K562 (cell line): ENCODE results near the gene N4BP2.

ENCODE experiments used
- HCFC1 ChIP-seq: IDR thresholded peaks from 2 replicates; pipeline ENCODE4 v1.6.1; 2012; ENCODE audit warnings: low read depth, low read length, improper control_type of control experiment
- POLR2A ChIP-seq: fragments of 450-650 bp; conservative IDR thresholded peaks from 2 replicates; pipeline ENCODE4 v1.6.1; 2016
- RNF2 ChIP-seq: sonication (generic); IDR thresholded peaks from 2 replicates; pipeline ENCODE4 v1.6.1; 2016
- ZNF561 ChIP-seq: fragments of 450-650 bp; formaldehyde crosslinking; conservative IDR thresholded peaks from 2 replicates; pipeline ENCODE4 v1.4.0; 2020; ENCODE audit warnings: mild to moderate bottlenecking, moderate library complexity

DNA sequence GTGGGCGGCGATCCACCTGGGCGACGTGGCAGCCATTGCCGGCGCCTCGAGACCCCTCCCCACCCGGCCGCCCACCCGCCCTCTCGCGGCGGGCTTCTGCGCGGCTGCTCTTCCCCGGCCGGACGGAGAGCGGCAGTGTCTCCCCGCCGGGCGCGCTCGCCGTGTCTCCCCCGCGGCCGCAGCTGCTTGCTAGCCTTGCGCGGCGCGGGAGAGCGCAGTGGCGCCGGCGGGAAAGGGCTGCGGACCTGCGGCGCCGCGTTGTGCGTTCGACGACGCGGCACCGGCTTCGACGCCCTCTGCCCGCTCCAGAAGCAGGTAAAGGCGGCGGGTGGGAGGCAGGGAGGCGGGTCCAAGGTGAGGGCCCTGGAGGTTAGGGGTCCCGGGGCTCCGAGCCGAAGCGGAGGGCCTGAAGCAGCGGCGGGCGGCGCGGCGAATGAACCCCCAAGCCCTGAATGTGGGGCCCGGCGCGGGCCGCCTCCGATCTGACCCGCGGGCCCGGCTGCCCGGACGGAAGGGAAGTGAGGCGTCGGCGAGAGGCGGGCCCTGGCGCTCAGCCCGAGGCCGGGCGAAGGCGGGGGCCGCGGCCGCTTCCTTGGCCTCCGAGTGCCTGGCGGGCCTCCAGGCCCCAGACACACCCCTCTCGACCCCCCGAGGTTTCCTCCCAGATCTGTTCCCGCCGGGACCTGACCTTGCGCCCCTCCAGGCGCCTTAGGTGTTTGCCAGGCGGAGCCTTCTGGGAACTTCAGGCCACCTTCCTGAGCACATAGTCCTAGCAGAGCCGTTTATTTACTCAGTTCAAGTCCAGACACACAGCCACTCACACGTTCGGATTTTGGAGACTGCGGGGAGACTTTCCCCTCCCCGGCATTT is at the start of gene N4BP2:
- TF ChIP-seq ZNF561 (no peak), POLR2A (peak; percentile 74), HCFC1 (no peak), RNF2 (peak; percentile 58)
